ENCODE data around the gene GALNT8. TPM values are rescaled to one million over a fixed set of nuclear protein-coding genes. Genes with fewer than 3 reads are reported as not detected.

Gene GALNT8
- total RNA-seq, 1 donor from 2014 or later = 0.39 TPM

DNA sequence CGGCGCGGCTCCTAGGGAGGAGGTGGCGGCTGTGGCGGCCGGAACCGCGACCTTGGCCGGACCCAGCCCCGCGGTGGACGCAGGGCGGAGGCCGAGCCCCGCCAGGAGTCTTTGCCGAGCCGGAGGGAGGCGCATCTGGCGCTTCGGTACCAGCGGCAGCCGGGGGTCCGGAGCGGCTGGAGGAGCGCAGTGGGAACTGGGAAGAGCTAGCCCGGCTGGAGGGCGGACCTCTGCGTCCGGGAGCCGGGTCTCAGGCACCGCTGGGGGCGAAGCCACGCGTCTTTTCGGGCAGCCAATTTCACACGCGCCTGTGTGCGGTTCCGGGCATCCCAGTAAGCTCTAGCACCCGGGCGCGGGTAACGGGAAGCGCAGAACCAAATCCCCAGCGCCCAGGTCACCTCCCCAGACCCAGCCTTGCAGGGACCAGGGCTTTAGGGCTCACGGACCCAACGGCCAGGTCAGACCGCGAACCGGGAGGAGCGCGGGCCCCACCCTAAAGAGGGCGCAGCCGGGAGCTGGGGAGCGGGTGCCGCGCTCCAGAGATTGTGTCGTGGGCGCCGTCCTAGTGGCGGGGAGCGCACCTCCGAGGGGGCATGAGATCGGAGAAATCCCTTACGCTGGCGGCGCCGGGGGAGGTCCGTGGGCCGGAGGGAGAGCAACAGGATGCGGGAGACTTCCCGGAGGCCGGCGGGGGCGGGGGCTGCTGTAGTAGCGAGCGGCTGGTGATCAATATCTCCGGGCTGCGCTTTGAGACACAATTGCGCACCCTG is 89.4 kb downstream of the GALNT8 start:
- no peak overlapping the region for H3K27ac Mint-ChIP-seq
- no peak for DNase-seq (ENCODE audit: low spot score)
- H3K9me3 Mint-ChIP-seq = no peaks in the 10 kb centered on the region
- H3K36me3 Mint-ChIP-seq (ENCODE audit: low read depth) = peaks cover 20% of the 10 kb centered on the region
- peaks cover 3% of the 10 kb centered on the region for H3K27me3 Mint-ChIP-seq (ENCODE audit: insufficient read depth)
- H3K4me3 Mint-ChIP-seq = peak overlapping the region; percentile 16
- H3K4me1 Mint-ChIP-seq (ENCODE audit: low read depth) = peaks cover 30% of the 10 kb centered on the region
- intact Hi-C loops (cut with micrococcal nuclease) = no loop called here

DNA sequence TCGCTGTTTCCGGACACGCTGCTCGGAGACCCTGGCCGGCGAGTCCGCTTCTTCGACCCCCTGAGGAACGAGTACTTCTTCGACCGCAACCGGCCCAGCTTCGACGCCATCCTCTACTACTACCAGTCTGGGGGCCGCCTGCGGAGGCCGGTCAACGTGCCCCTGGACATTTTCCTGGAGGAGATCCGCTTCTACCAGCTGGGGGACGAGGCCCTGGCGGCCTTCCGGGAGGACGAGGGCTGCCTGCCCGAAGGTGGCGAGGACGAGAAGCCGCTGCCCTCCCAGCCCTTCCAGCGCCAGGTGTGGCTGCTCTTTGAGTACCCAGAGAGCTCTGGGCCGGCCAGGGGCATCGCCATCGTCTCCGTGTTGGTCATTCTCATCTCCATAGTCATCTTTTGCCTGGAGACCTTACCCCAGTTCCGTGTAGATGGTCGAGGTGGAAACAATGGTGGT is 90.0 kb downstream of the GALNT8 start:
- no peak for DNase-seq (ENCODE audit: low spot score)
- Mint-ChIP-seq H3K27ac (no peak overlapping the region), H3K36me3 (ENCODE audit: low read depth) (peaks cover 20% of the 10 kb centered on the region), H3K27me3 (ENCODE audit: insufficient read depth) (peaks cover 7% of the 10 kb centered on the region), H3K4me3 (no peak overlapping the region), H3K4me1 (ENCODE audit: low read depth) (peaks cover 34% of the 10 kb centered on the region), H3K9me3 (no peaks in the 10 kb centered on the region)
- intact Hi-C loops (cut with micrococcal nuclease) = no loop called here

- Mint-ChIP-seq H3K9me3 (no peaks in the 10 kb centered on the region), H3K27me3 (ENCODE audit: insufficient read depth) (peaks cover 14% of the 10 kb centered on the region), H3K4me3 (no peak overlapping the region), H3K36me3 (ENCODE audit: low read depth) (peaks cover 19% of the 10 kb centered on the region), H3K27ac (no peak overlapping the region), H3K4me1 (ENCODE audit: low read depth) (peaks cover 33% of the 10 kb centered on the region)
- DNase-seq (ENCODE audit: low spot score) = no peak
- intact Hi-C loops (cut with micrococcal nuclease) = no loop called here
Measured at GRCh38 chr12:4812624-4813327, 92.6 kb downstream of the GALNT8 start.

DNA sequence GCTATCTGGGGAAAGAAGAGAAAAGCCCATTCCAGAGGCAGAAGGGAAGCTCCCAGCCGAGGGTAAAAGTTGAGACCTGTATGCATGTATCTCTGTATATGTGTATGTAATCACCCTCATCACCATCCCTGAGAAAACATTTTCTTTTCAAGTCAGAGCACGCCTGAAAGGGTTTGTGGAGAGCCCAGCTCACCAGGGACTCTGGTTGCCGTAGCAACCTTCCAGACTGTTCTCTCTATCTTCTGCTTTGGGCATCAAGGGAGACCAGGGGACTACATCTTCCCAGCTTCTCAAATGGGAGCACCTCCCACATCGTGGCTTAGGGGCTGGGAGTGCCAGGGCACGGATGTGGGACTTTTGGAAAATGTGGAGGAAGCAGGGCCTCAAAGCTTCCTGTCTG is 93.5 kb downstream of the GALNT8 start:
- H3K4me1 Mint-ChIP-seq (ENCODE audit: low read depth) = peaks cover 32% of the 10 kb centered on the region
- H3K27me3 Mint-ChIP-seq (ENCODE audit: insufficient read depth) = peaks cover 14% of the 10 kb centered on the region
- no peaks in the 10 kb centered on the region for H3K9me3 Mint-ChIP-seq
- no peak overlapping the region for H3K27ac Mint-ChIP-seq
- H3K4me3 Mint-ChIP-seq = no peak overlapping the region
- peaks cover 19% of the 10 kb centered on the region for H3K36me3 Mint-ChIP-seq (ENCODE audit: low read depth)
- intact Hi-C loops (cut with micrococcal nuclease) = no loop called here
- no peak for DNase-seq (ENCODE audit: low spot score)

DNA sequence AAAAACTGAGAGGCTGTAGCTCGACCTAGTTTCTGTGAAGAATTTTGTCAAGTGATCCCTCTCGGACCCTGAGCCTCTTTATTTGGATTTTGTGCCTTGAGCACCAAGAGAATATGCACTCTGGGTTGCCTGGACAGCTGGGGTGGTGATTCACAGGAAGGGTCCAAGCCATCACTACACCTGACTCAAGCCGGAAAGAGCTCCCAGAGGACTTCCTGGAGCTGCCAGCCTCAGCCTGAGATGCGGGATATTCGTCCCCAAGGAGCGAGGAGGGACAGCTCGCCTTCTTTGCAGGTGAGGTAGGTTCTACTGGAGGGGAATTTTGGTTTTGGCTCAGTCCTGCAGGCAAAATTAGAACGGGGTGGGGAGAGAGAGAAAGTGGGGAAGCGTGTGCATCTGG is 94.3 kb downstream of the GALNT8 start:
- no peak for DNase-seq (ENCODE audit: low spot score)
- Mint-ChIP-seq H3K4me1 (ENCODE audit: low read depth) (peaks cover 30% of the 10 kb centered on the region), H3K36me3 (ENCODE audit: low read depth) (peaks cover 19% of the 10 kb centered on the region), H3K27ac (no peak overlapping the region), H3K4me3 (no peak overlapping the region), H3K9me3 (no peaks in the 10 kb centered on the region), H3K27me3 (ENCODE audit: insufficient read depth) (peaks cover 14% of the 10 kb centered on the region)
- intact Hi-C loops (cut with micrococcal nuclease) = no loop called here

- no peaks in the 10 kb centered on the region for H3K9me3 Mint-ChIP-seq
- peaks cover 10% of the 10 kb centered on the region for H3K36me3 Mint-ChIP-seq (ENCODE audit: low read depth)
- DNase-seq (ENCODE audit: low spot score) = no peak
- H3K4me1 Mint-ChIP-seq (ENCODE audit: low read depth) = peaks cover 37% of the 10 kb centered on the region
- intact Hi-C loops (cut with micrococcal nuclease) = no loop called here
- peaks cover 13% of the 10 kb centered on the region for H3K27me3 Mint-ChIP-seq (ENCODE audit: insufficient read depth)
- H3K27ac Mint-ChIP-seq = no peak overlapping the region
- no peak overlapping the region for H3K4me3 Mint-ChIP-seq
Measured at GRCh38 chr12:4816744-4817525, 96.7 kb downstream of the GALNT8 start.

- no peak overlapping the region for H3K4me3 Mint-ChIP-seq
- no peak overlapping the region for H3K27ac Mint-ChIP-seq
- peaks cover 13% of the 10 kb centered on the region for H3K27me3 Mint-ChIP-seq (ENCODE audit: insufficient read depth)
- DNase-seq (ENCODE audit: low spot score) = no peak
- no peaks in the 10 kb centered on the region for H3K9me3 Mint-ChIP-seq
- intact Hi-C loops (cut with micrococcal nuclease) = no loop called here
- peaks cover 17% of the 10 kb centered on the region for H3K36me3 Mint-ChIP-seq (ENCODE audit: low read depth)
- peaks cover 37% of the 10 kb centered on the region for H3K4me1 Mint-ChIP-seq (ENCODE audit: low read depth)
Measured at GRCh38 chr12:4817880-4818279, 97.7 kb downstream of the GALNT8 start.

- H3K36me3 Mint-ChIP-seq (ENCODE audit: low read depth) = peaks cover 13% of the 10 kb centered on the region
- intact Hi-C loops (cut with micrococcal nuclease) = loop anchor here (10.0 kb wide), 1 partner anchor 1065 kb away; the partner anchor contains the start of gene CRACR2A
- no peak overlapping the region for H3K27ac Mint-ChIP-seq
- peaks cover 40% of the 10 kb centered on the region for H3K4me1 Mint-ChIP-seq (ENCODE audit: low read depth)
- peaks cover 13% of the 10 kb centered on the region for H3K27me3 Mint-ChIP-seq (ENCODE audit: insufficient read depth)
- no peak for DNase-seq (ENCODE audit: low spot score)
- no peaks in the 10 kb centered on the region for H3K9me3 Mint-ChIP-seq
- H3K4me3 Mint-ChIP-seq = no peak overlapping the region
Measured at GRCh38 chr12:4819654-4820053, 99.5 kb downstream of the GALNT8 start.

GRCh38 chr12:4820971-4821370 is 100.8 kb downstream of the GALNT8 start:
- Mint-ChIP-seq H3K9me3 (no peaks in the 10 kb centered on the region), H3K36me3 (ENCODE audit: low read depth) (peaks cover 13% of the 10 kb centered on the region), H3K4me3 (no peak overlapping the region), H3K27me3 (ENCODE audit: insufficient read depth) (peaks cover 10% of the 10 kb centered on the region), H3K4me1 (ENCODE audit: low read depth) (peaks cover 48% of the 10 kb centered on the region), H3K27ac (no peak overlapping the region)
- no peak for DNase-seq (ENCODE audit: low spot score)
- intact Hi-C loops (cut with micrococcal nuclease) = loop anchor here (10.0 kb wide), 1 partner anchor 1066 kb away; the partner anchor contains the start of gene CRACR2A

Other genes with a start within 250 kb of the GALNT8 start
- 34.1 and 39.4 TPM in 2 replicates for gene RAD51AP1, start 181.5 kb upstream of the GALNT8 start, total RNA-seq
- 25.7 and 29.8 TPM in 2 replicates for gene DYRK4, start 158.2 kb upstream of the GALNT8 start, total RNA-seq
- gene AKAP3, start 71.3 kb upstream of the GALNT8 start, total RNA-seq = 0.65 and 1.1 TPM in 2 replicates
- gene NDUFA9, start 71.3 kb upstream of the GALNT8 start, total RNA-seq = 118 and 123 TPM in 2 replicates
- not detected in 2 replicates for gene KCNA1, start 189.5 kb downstream of the GALNT8 start, total RNA-seq